ENCODE data around the gene NUSAP1. TPM values are rescaled to one million over a fixed set of nuclear protein-coding genes. Genes with fewer than 3 reads are reported as not detected.

The NUSAP1 gene
- total and polyA plus RNA-seq, 10 of the 15 experiments (the other 5 are each of a cell fraction or from before 2014, with no cell fraction given): 158 to 315 (median 229) TPM

GRCh38 chr15:41331833-41332193, 868 bp upstream of the NUSAP1 start:
- WGBS (ENCODE audit: insufficient coverage, insufficient replicate concordance, low lambda C conversion rate, missing lambda C conversion rate): under 1% methylated on average over 14 of the region's 14 CpGs
- no peak for FAIRE-seq
- RAD21 ChIA-PET (ENCODE audit: unreplicated experiment): interaction anchor here (0.8 to 1.8 kb wide), 6 partner anchors 8 to 441 kb away, joined by 3 to 11 read pairs (median 4); partner anchors contain the start of gene CHP1
- TF ChIP-seq, protein P1, sequence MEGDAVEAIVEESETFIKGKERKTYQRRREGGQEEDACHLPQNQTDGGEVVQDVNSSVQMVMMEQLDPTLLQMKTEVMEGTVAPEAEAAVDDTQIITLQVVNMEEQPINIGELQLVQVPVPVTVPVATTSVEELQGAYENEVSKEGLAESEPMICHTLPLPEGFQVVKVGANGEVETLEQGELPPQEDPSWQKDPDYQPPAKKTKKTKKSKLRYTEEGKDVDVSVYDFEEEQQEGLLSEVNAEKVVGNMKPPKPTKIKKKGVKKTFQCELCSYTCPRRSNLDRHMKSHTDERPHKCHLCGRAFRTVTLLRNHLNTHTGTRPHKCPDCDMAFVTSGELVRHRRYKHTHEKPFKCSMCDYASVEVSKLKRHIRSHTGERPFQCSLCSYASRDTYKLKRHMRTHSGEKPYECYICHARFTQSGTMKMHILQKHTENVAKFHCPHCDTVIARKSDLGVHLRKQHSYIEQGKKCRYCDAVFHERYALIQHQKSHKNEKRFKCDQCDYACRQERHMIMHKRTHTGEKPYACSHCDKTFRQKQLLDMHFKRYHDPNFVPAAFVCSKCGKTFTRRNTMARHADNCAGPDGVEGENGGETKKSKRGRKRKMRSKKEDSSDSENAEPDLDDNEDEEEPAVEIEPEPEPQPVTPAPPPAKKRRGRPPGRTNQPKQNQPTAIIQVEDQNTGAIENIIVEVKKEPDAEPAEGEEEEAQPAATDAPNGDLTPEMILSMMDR (IDR thresholded peaks at IDR 0.05 in 2 of 3, conservative IDR thresholded peaks at IDR 0.05 in 1 of 3; ENCODE audit: control insufficient read depth in 2 of 3, extremely low read depth in 1 of 3, insufficient read depth in 1 of 3, low read depth in 3 of 3, low read length in 3 of 3): peak; percentile 57 to 62 (median 62); a peak in 3 of 6 replicates
- TF ChIP-seq RAD21 (IDR thresholded peaks at IDR 0.05; ENCODE audit: insufficient read depth, low read depth, low read length): peak; percentile 45; the same call in 1 of the 2 replicates
- peak; percentile 73 to 84 for TF ChIP-seq IKZF2 (IDR thresholded peaks at IDR 0.05)
- TF ChIP-seq MYC (IDR thresholded peaks at IDR 0.05; ENCODE audit: insufficient read depth, insufficient read length, insufficient replicate concordance, low read length, severe bottlenecking): no peak
- TF ChIP-seq, protein P2, sequence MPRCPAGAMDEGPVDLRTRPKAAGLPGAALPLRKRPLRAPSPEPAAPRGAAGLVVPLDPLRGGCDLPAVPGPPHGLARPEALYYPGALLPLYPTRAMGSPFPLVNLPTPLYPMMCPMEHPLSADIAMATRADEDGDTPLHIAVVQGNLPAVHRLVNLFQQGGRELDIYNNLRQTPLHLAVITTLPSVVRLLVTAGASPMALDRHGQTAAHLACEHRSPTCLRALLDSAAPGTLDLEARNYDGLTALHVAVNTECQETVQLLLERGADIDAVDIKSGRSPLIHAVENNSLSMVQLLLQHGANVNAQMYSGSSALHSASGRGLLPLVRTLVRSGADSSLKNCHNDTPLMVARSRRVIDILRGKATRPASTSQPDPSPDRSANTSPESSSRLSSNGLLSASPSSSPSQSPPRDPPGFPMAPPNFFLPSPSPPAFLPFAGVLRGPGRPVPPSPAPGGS (IDR thresholded peaks at IDR 0.05; ENCODE audit: borderline replicate concordance, insufficient read depth, low read depth, low read length, poor library complexity, severe bottlenecking): no peak
- TF ChIP-seq RAD51 (IDR thresholded peaks at IDR 0.05): no peak
- TF ChIP-seq MTA2 (IDR thresholded peaks at IDR 0.05; ENCODE audit: low read depth): no peak; the same call in 1 of the 2 replicates
- TF ChIP-seq LARP7 (IDR thresholded peaks at IDR 0.05): no peak
- no peak for TF ChIP-seq NR2C2 (IDR thresholded peaks at IDR 0.05; ENCODE audit: borderline replicate concordance, control insufficient read depth, insufficient read length, low read depth)
- no peak for TF ChIP-seq DPF2 (IDR thresholded peaks at IDR 0.05)
- TF ChIP-seq SRF (IDR thresholded peaks at IDR 0.05; ENCODE audit: low read depth in 2 of 2, low read length in 2 of 2): no peak
- no peak for TF ChIP-seq TCF7 (IDR thresholded peaks at IDR 0.05; ENCODE audit: borderline replicate concordance)
- 0 out of 2 replicates have a peak, but pooled peaks have one; percentile 84 for TF ChIP-seq IKZF1 (conservative IDR thresholded peaks at IDR 0.05)
- no peak for TF ChIP-seq PBX3 (IDR thresholded peaks at IDR 0.05; ENCODE audit: insufficient replicate concordance, low read depth, low read length)
- TF ChIP-seq HDGF (IDR thresholded peaks at IDR 0.05): no peak
- no peak for TF ChIP-seq BACH1 (IDR thresholded peaks at IDR 0.05; ENCODE audit: borderline replicate concordance)
- TF ChIP-seq JUND (IDR thresholded peaks at IDR 0.05; ENCODE audit: low read depth, low read length): no peak

More at GRCh38 chr15:41331833-41332193, 868 bp upstream of the NUSAP1 start:
- peak overlapping the region; percentile 91 for H3K4me2 ChIP-seq (ENCODE audit: control insufficient read depth, insufficient read depth)
- H3K4me3 ChIP-seq: peak overlapping the region; percentile 75
- in situ Hi-C loops (cut with MboI): no loop called here
- intact Hi-C loops (cut with micrococcal nuclease; ENCODE audit: unreplicated experiment): loop anchor here (2.0 to 5.0 kb wide), 4 partner anchors 41 to 640 kb away; partner anchors contain the start of genes CHP1, EHD4, EXD1 and INO80
- peak overlapping the region; percentile 92 for H2AFZ ChIP-seq (ENCODE audit: control insufficient read depth, low read depth, low read length)
- H4K20me1 ChIP-seq (ENCODE audit: control insufficient read depth, insufficient read depth): no peaks in the 10 kb centered on the region
- CTCF ChIA-PET: interaction anchor here (0.7 to 3.0 kb wide), 10 partner anchors 8 to 426 kb away, joined by 3 to 16 read pairs (median 6); partner anchors contain the start of genes CHP1 and EXD1
- H3K79me2 ChIP-seq (ENCODE audit: control insufficient read depth, insufficient read depth, low read length): peaks cover 50% of the 10 kb centered on the region
- no peak for ATAC-seq
- no peak for DNase-seq (ENCODE audit: low read depth, low spot score)
- no peaks in the 10 kb centered on the region for H3K27me3 ChIP-seq (replicated peaks in 1 of 2; ENCODE audit: control insufficient read depth in 2 of 2, insufficient read depth in 2 of 2, low read length in 1 of 2)
- peak overlapping the region; percentile 92 for H3K9ac ChIP-seq (ENCODE audit: control insufficient read depth, insufficient read depth, low read length)
- peak overlapping the region; percentile 99 for H3K27ac ChIP-seq (ENCODE audit: control insufficient read depth, insufficient read depth)
- no peaks in the 10 kb centered on the region; the same call in 1 of the 2 replicates for H3K4me1 ChIP-seq (ENCODE audit: control insufficient read depth, insufficient read depth, low read length)
- POLR2A ChIA-PET: interaction anchor here (0.6 to 2.3 kb wide), 10 partner anchors 8 to 458 kb away, joined by 3 to 11 read pairs (median 4); partner anchors contain the start of gene CHP1
- no peaks in the 10 kb centered on the region for H3K9me3 ChIP-seq (replicated peaks; ENCODE audit: control insufficient read depth, insufficient read depth, low read length)
- no TSS peak for BruUV-seq (replicated peaks)
- no peaks in the 10 kb centered on the region for H3K36me3 ChIP-seq (ENCODE audit: control insufficient read depth in 2 of 2, insufficient read depth in 2 of 2, low read length in 1 of 2)
- SMC1A ChIA-PET (ENCODE audit: uncharacterized antibody, unreplicated experiment): interaction anchor here (1.0 to 1.9 kb wide), 6 partner anchors 8 to 429 kb away, joined by 3 to 14 read pairs (median 6); partner anchors contain the start of gene CHP1

All from GM12878 (cell line).